NCI-H446 (cell line): ENCODE measurements around the gene CTSZ.

Source experiments
- DNase-seq, 2 experiments: peaks; one replicate each; lab custom pipeline; 2025; lab: John Stamatoyannopoulos, UW

The CTSZ gene

DNA sequence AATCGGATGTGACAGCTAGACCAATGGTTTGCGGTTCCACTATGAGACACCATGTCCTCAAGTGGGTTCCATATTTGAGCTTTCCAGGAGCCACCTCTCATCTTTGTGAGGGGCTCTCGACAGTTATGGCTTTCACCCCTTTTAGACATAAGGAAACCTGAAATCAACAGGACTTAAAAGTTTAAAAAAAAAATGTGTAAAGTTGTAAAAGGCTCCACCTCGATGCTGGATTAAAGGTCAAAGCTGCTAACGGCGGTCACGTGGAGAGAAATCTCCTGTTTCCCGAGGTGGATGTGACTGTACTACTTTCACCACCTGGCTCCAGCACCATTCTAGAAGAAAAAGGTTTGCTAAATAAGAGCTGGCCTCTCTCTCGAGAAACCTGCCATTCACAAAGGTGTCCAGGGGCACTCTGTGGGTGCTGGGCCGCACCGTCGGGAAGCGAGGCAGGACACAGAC is 24.5 kb upstream of the CTSZ start:
- DNase-seq = peak in 1 of 2 experiments; percentile 45

DNA sequence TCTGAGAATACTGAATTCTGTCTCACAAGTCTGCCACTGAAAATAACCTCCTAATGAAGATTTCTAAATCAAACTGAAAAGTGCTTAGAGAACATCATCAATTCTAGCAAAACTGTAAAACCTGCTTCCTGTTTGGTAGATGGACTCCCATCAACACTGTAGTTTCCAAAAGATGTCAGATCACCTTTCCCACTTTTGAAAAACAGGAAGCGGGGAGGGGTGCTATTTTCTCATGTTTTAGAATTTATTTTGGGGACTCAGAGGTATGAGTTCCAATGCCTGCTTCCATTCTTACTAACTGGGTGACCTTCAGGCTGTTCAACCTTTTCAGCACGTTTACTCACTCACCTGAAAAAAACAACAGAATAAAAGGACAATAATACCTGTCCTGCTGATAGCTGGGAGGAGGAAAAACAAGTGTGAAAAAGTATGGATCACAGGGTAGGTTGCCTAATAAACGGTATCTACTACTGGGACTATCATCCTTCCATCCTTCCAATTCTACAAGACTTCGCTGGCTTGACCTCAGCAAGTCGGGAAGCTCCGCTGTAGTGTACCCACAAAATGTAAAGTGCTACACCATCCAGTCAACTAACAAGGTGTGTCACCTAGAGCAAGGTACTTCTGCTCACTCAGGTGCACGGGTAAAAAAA is 24.0 kb upstream of the CTSZ start:
- DNase-seq = no peak

DNA sequence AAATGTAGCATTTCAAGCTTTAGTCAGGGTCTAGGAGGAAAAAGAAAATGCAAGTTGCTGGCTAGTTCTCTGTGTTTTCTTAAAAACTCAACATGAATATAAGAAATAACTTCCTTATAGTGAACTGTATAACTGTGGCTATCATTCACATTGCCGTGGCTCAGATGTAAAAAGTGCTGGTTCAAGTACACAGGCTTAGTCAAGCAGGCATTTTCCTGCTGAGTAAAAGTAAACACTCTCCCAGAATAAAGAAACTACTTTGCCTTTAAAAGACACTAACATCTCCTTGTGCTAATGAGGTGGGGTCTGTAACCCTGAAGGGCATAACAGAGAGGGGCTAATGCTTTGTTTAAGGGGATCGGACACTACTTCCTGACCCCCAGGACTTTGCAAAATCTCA is 21.8 kb upstream of the CTSZ start:
- DNase-seq = no peak

GRCh38 chr20:59027741-59028320 is 20.8 kb upstream of the CTSZ start:
- DNase-seq = no peak

DNA sequence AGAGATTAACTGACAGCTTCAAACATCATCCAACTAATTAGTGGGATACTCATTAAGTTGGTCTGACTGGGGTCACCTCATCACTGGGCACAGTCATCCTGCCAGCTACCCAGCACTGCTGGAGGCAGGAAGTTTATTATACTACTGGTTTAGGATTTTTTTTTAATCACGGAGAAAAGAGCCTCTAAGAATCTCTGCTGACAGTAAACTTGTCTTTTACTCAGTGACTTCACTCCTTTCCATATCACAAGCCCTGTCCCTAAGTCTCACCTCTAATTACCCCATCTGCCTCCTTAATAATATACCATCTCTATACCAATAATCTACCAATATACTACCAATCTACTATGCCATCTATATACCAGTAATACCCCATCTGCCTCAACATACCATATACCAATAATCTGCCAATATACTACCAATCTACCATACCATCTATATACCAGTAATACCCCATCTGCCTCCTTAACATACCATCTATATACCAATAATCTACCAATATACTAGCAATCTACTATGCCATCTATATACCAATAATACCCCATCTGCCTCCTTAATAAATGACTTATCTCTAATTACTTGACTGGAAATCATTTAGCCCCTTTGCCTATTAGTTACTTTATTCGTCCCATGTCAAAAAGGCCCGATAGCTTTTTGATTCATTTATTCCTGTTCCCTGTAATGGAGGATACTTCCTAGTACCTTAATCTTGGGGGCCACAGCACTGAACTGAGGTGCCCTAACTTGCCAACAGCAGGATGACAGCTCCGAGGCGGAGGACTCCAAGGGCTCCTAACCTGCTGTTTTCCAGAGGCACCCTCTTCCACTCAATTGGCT is 20.1 kb upstream of the CTSZ start:
- DNase-seq = no peak

DNA sequence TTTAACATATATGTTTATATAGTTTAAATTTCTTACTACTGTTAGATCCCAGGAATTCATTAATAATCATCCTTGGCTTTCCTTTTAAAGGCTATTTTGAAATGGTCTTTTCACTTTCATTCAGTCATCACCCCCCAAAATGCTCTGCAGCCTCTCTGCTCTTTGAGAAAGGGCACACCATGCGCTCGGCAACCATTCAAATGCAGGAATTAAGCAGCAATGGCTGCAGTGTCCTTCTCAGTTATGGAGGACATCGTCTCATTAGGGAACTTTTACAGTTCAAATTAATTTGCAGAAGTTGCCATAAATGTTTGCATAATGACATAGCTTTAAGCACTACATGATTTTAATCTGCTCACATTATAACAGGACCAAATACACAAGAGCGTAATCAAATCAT is 18.5 kb upstream of the CTSZ start:
- no peak for DNase-seq

DNA sequence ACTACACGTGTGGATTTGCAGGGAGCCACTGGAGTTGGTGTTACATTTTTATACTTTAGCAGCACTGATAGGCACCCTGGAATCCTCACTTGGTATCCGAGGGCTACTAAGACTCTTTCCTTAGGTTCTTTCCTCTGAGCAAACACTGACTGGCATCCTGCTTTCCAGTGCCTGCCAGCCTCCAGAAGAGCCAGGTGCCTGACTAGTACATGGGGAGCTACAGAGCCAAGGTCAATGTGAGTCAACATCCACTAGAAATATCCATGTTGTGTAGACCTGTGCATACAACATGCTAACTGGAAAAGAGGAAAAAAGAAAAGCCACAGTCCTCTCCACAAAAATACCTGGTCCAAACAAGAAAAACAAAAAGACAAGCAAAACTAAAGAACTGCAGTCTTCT is 18.0 kb upstream of the CTSZ start:
- DNase-seq = no peak

GRCh38 chr20:59024111-59024530 is 17.1 kb upstream of the CTSZ start:
- DNase-seq = no peak

DNA sequence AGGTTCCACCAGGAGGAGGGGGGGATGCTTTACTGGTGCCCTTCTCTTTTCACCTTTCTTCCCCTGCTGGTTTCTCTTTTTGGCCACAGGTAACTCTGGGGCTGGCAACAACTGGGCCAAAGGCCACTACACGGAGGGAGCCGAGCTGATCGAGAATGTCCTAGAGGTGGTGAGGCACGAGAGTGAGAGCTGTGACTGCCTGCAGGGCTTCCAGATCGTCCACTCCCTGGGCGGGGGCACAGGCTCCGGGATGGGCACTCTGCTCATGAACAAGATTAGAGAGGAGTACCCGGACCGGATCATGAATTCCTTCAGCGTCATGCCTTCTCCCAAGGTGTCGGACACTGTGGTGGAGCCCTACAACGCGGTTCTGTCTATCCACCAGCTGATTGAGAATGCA is 16.6 kb upstream of the CTSZ start:
- DNase-seq = no peak

DNA sequence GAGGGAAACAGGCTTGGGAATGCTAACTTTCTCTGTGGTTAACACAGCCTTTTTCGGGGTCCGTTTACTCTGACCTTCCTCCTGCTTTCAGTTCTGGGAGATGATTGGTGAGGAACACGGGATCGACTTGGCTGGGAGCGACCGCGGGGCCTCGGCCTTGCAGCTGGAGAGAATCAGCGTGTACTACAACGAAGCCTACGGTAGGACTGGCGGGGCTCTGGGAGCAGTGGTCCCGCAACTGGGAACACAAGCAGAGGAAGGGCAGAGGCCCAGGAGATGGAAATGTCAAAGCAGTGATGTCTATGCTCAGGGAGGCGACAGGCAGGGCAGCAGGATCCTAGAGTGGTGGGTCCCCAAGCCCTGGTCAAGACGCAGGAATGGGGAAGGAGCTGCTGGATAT is 15.7 kb upstream of the CTSZ start:
- DNase-seq = no peak

DNA sequence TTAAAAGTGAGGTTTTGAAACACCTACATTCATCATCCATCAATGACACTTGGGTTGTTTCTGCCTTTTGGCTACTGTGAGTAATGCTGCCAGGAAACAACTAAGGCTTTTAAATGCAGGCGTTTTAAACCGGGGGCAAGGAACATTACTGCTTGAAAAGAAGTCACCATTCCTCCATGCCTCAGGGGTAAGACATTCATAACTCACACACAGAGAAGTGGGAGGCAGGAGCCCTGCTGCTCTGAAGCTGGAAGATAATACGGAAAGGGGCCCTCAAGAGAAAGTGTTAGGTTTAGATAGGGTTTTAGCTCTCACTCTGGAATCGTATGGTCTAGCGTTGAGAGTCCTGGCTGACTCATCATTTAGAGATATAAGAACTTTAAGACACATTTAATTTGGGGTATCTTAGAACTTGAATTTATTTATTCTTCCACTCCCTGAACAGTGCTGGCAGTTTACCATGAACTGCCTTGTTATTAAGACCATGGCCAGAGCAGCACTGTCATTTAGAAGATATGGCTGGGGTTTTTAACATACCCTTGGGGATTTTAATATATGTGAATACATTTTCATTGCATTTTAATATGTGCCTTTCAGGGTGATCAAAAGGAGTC is 14.0 kb upstream of the CTSZ start:
- DNase-seq = no peak

GRCh38 chr20:59019217-59019616 is 12.2 kb upstream of the CTSZ start, which contains the start of gene TUBB1:
TSS of gene TUBB1 (plus strand) at chr20:59019429. CDS start at chr20:59019523, 94 bp downstream.
- DNase-seq = no peak

DNA sequence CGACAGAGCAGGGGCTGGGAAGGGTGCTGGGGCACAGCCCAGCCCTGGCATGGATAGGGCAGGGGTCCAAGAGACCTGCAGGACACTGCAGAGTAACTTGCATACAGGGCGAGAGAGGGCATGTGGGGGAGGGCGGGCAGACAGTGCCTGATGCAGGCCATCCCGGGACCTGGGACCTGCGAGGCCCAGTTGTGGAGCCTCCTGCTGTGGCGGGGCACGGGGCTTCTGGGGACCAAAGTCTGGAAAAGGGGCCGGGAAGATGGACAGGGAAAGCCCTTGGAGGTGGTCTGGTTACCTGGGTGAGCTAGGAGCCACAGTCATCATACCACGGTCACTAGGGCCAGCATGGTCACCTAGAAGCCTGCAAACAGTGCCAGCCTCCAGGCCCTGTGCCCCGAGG is 11.8 kb upstream of the CTSZ start:
- DNase-seq = no peak

GRCh38 chr20:59017493-59018231 is 10.6 kb upstream of the CTSZ start:
- no peak for DNase-seq

DNA sequence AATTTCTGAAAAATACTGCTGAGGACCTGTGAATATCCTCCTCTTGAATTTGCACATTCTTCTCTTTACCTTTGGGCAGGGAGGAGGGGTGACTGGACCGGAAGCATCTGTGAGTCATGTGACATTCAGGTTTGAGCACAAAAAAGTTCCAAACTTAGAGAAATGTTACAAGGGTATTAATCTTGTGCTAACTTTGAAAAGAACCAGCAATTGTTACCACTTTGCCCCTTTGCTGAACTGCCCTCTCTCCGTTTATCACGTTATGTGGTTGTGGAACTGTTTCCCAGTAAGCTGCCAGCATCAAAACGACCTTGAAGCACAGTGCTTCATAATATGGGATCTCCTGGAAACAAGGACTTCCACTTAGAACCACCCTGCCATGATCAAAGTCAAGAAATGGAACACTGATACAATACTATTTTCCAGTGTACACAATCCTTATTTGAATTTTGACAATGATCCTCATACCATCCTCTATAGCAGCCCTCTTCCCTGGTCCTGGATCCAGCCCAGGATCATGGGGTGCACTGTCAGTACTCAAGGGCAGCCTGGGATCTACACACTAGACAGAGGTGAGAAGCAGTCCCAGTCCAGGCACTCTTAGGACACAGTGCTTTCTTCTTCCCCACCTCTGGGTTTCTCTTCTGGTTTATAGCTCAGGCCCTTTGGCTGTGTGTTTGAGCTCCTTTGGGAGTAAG is 9.9 kb upstream of the CTSZ start:
- no peak for DNase-seq

GRCh38 chr20:59015812-59016711 is 9.0 kb upstream of the CTSZ start:
- DNase-seq = no peak

GRCh38 chr20:59015411-59015810 is 8.4 kb upstream of the CTSZ start:
- DNase-seq = no peak

- DNase-seq = no peak
Observed at GRCh38 chr20:59014680-59015389, 7.8 kb upstream of the CTSZ start.

DNA sequence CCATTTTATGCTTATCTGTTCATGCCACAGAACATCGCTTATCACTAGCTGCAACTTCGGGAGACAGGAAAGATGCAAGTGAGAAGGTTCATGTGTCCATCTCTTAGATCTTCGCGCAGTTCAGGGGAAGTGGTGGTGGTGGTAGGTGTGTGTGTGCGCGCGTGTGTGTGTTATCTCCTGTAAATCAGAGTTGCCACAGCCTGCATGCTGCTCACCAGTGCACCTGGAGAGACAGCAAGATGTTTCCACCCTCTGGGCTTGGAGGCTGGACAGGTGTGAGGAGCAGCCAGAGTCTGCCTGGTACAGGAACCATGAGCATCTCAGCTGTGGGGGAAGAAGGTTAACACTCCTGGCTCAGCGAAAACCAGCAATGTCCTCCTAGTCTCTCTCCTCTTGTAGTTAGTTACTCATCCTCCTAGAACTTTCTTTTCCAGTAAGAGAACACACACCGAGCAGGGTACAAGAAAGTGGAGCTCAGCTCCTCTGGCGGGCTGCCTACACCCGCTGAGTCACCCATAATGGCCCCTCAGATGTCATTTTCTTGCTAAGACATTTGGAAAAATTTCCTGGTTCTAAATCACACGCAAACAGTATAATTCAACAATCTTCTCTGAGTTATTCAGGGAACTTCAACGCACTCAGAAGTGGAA is 7.0 kb upstream of the CTSZ start:
- DNase-seq = no peak
